HG03565 (cell line): ENCODE results near the gene DNMT1.
A peak's percentile ranks its signal among the peaks of the same experiment; 100 is the strongest.
"Not testable (repeated sequence)": the region's sequence is repeated elsewhere in the genome, so short reads cannot be mapped to it uniquely, and the experiment has no call there.

Experiments
- ATAC-seq: cut with Tn5 transposase; IDR thresholded peaks from one replicate; pipeline ENCODE4 v1.9.1; 2021; ENCODE audit warnings: mild to moderate bottlenecking, moderate library complexity; ENCODE audit not compliant: unreplicated experiment

Gene DNMT1

GRCh38 chr19:10222201-10222890 lies 27.6 kb upstream of the DNMT1 start:
- no peak for ATAC-seq

- no peak for ATAC-seq
Observed at GRCh38 chr19:10220695-10221094, 25.9 kb upstream of the DNMT1 start.

GRCh38 chr19:10219678-10220077 lies 24.9 kb upstream of the DNMT1 start:
- peak; percentile 51 for ATAC-seq

- no peak for ATAC-seq
Observed at GRCh38 chr19:10217085-10217484, 22.3 kb upstream of the DNMT1 start.

- ATAC-seq, result no peak
Observed at GRCh38 chr19:10214784-10215183, 20.0 kb upstream of the DNMT1 start.

GRCh38 chr19:10211691-10212090 lies 16.9 kb upstream of the DNMT1 start:
- ATAC-seq, result no peak

GRCh38 chr19:10211061-10211460 lies 16.3 kb upstream of the DNMT1 start:
- ATAC-seq, result no peak

- no peak for ATAC-seq
Observed at GRCh38 chr19:10209315-10209714, 14.6 kb upstream of the DNMT1 start.

- no peak for ATAC-seq
Observed at GRCh38 chr19:10207026-10207425, 12.3 kb upstream of the DNMT1 start.

GRCh38 chr19:10206226-10206885 lies 11.6 kb upstream of the DNMT1 start:
- ATAC-seq, result no peak

- no peak for ATAC-seq
Observed at GRCh38 chr19:10205636-10206035, 10.9 kb upstream of the DNMT1 start.

GRCh38 chr19:10203686-10204085 lies 8.9 kb upstream of the DNMT1 start:
- ATAC-seq, result no peak

- no peak for ATAC-seq
Observed at GRCh38 chr19:10201176-10201575, 6.4 kb upstream of the DNMT1 start.

- ATAC-seq, result not testable (repeated sequence)
Observed at GRCh38 chr19:10200101-10200500, 5.3 kb upstream of the DNMT1 start.

GRCh38 chr19:10198889-10199644 lies 4.3 kb upstream of the DNMT1 start:
- ATAC-seq, result not testable (repeated sequence)

GRCh38 chr19:10195199-10195519 lies 406 bp upstream of the DNMT1 start:
- ATAC-seq, result no peak

- ATAC-seq, result peak; percentile 20
Observed at GRCh38 chr19:10193790-10194499, 808 bp downstream of the DNMT1 start.

- ATAC-seq, result no peak
Observed at GRCh38 chr19:10192922-10193321, 1.8 kb downstream of the DNMT1 start.

- ATAC-seq, result no peak
Observed at GRCh38 chr19:10191347-10191746, 3.4 kb downstream of the DNMT1 start.

- no peak for ATAC-seq
Observed at GRCh38 chr19:10190026-10190425, 4.7 kb downstream of the DNMT1 start.

- no peak for ATAC-seq
Observed at GRCh38 chr19:10189616-10190015, 5.1 kb downstream of the DNMT1 start.
